Nephron progenitor cell (in vitro differentiated cells): ENCODE data around the gene CXCL17.

Experiments used
- DNase-seq: peaks from one replicate; pipeline ENCODE4 v3.0.0; 2021
- H3K27ac Mint-ChIP-seq: 2 replicates; pipeline ENCODE4 v1.8.0; 2021; ENCODE audit warnings: mild to moderate bottlenecking, moderate library complexity, mixed read lengths
- H3K27me3 Mint-ChIP-seq: 2 replicates; pipeline ENCODE4 v1.8.0; 2021; ENCODE audit warnings: mild to moderate bottlenecking, low read depth, mixed read lengths; ENCODE audit not compliant: poor library complexity
- H3K36me3 Mint-ChIP-seq: 2 replicates; pipeline ENCODE4 v1.8.0; 2021; ENCODE audit warnings: low read depth, mixed read lengths
- H3K4me1 Mint-ChIP-seq: 2 replicates; pipeline ENCODE4 v1.8.0; 2021; ENCODE audit warnings: mixed read lengths
- H3K4me3 Mint-ChIP-seq: 2 replicates; pipeline ENCODE4 v1.8.0; 2021; ENCODE audit warnings: mild to moderate bottlenecking, moderate library complexity, mixed read lengths
- H3K9me3 Mint-ChIP-seq: 2 replicates; pipeline ENCODE4 v1.8.0; 2021; ENCODE audit warnings: mild to moderate bottlenecking, moderate library complexity, mixed read lengths
- TF ChIP-seq, protein P1 (sequence below): fragments of 200-600 bp; sonication (generic); IDR thresholded peaks from 2 replicates; pipeline ENCODE4 v1.5.0; 2021; ENCODE audit warnings: antibody characterized with exemption

Gene CXCL17

DNA sequence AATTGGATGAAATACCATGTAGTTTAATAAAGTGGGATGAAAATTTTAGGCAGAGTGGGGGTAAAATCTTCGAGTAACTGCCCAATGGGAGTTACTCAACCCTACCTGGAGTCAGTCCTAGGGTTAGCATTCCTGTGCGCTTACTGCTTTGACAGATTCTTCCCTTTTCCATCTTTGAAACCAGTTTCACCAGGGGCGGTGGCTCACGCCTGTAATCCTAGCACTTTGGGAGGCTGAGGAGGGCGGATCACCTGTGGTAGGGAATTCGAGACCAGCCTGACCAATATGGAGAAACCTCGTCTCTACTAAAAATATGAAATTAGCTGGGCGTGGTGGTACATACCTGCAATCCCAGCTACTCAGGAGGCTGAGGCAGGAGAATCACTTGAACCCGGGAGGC, 37.0 kb upstream of the CXCL17 start:
- no peak overlapping the region for H3K27ac Mint-ChIP-seq
- no peak overlapping the region for H3K4me3 Mint-ChIP-seq
- no peaks in the 10 kb centered on the region for H3K9me3 Mint-ChIP-seq
- no peak for DNase-seq
- H3K4me1 Mint-ChIP-seq, result peaks cover 9% of the 10 kb centered on the region
- H3K27me3 Mint-ChIP-seq, result peaks cover 2% of the 10 kb centered on the region
- TF ChIP-seq, protein P1, sequence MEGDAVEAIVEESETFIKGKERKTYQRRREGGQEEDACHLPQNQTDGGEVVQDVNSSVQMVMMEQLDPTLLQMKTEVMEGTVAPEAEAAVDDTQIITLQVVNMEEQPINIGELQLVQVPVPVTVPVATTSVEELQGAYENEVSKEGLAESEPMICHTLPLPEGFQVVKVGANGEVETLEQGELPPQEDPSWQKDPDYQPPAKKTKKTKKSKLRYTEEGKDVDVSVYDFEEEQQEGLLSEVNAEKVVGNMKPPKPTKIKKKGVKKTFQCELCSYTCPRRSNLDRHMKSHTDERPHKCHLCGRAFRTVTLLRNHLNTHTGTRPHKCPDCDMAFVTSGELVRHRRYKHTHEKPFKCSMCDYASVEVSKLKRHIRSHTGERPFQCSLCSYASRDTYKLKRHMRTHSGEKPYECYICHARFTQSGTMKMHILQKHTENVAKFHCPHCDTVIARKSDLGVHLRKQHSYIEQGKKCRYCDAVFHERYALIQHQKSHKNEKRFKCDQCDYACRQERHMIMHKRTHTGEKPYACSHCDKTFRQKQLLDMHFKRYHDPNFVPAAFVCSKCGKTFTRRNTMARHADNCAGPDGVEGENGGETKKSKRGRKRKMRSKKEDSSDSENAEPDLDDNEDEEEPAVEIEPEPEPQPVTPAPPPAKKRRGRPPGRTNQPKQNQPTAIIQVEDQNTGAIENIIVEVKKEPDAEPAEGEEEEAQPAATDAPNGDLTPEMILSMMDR, result no peak
- H3K36me3 Mint-ChIP-seq, result peaks cover 4% of the 10 kb centered on the region

DNA sequence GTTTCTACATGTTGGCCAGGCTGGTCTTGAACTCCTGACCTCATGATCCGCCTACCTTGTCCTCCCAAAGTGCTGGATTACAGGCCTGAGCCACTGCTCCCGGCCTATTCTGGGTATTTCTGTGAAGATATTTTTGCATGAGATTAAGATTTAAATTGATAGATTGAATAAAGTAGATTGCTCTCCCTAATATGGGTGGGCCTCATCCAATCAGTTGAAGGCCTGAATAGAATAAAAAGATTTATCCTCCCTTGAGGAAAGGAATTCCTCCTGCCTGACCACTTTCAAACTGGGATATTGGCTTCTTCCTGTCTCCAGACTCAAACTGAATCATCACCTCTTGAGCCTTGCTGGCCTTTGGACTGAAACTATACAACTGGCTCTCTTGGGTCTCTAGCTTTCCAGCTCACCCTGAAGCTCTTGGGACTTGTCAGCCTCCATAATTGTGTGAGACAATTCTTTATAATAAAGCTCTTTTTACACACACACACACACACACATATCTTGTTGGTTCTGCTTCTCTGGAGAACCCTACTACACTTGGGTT, 36.1 kb upstream of the CXCL17 start:
- H3K4me1 Mint-ChIP-seq, result peaks cover 13% of the 10 kb centered on the region
- H3K27ac Mint-ChIP-seq, result no peak overlapping the region
- H3K36me3 Mint-ChIP-seq, result peaks cover 4% of the 10 kb centered on the region
- no peak overlapping the region for H3K4me3 Mint-ChIP-seq
- no peak for DNase-seq
- TF ChIP-seq, protein P1, result no peak
- peaks cover 6% of the 10 kb centered on the region for H3K27me3 Mint-ChIP-seq
- H3K9me3 Mint-ChIP-seq, result no peaks in the 10 kb centered on the region

DNA sequence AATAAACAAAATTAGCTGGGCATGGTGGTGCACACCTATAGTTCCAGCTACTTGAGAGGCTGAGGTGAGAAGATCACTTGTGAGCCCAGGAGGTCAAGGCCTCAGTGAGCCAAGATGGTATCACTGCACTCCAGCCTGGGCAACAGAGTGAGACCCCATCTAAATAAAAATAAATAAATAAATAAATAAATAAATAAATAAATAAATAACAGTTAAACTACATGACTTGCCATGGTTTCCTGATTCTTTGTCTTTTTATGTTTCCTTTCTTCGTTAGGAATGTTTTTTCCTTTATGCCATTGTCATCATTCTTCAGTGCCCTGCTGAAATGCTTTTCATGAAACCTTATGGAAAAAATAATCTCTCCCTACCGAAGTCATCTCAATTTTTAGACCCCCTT, 35.2 kb upstream of the CXCL17 start:
- no peak for DNase-seq
- TF ChIP-seq, protein P1, result no peak
- H3K4me1 Mint-ChIP-seq, result peaks cover 20% of the 10 kb centered on the region

DNA sequence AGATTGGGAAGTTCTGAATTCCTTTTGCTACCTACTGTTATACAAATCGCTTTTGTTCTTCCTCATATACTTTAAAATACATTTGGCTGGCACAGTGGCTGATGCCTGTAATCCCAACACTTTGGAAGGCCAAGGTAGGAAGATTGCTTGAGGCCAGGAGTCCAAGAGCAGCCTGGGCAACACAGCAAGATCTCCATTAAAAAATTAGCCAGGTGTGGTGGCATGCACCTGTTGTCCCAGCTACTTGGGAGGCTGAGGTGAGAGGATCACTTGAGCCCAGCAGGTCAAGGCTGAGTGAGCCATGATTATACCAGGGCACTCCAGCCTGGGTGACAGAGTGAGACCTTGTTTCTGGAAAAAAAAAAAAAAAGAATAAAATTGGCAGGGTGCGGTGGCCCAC, 34.4 kb upstream of the CXCL17 start:
- H3K4me3 Mint-ChIP-seq, result no peak overlapping the region
- H3K27me3 Mint-ChIP-seq, result peaks cover 18% of the 10 kb centered on the region
- H3K27ac Mint-ChIP-seq, result no peak overlapping the region
- peaks cover 28% of the 10 kb centered on the region for H3K4me1 Mint-ChIP-seq
- no peak for DNase-seq
- TF ChIP-seq, protein P1, result no peak
- no peaks in the 10 kb centered on the region for H3K9me3 Mint-ChIP-seq
- H3K36me3 Mint-ChIP-seq, result peaks cover 4% of the 10 kb centered on the region

More for the DNA sequence above, 35.2 kb upstream of the CXCL17 start:
- peaks cover 4% of the 10 kb centered on the region for H3K36me3 Mint-ChIP-seq
- no peak overlapping the region for H3K4me3 Mint-ChIP-seq
- H3K27ac Mint-ChIP-seq, result no peak overlapping the region
- peaks cover 14% of the 10 kb centered on the region for H3K27me3 Mint-ChIP-seq
- no peaks in the 10 kb centered on the region for H3K9me3 Mint-ChIP-seq

DNA sequence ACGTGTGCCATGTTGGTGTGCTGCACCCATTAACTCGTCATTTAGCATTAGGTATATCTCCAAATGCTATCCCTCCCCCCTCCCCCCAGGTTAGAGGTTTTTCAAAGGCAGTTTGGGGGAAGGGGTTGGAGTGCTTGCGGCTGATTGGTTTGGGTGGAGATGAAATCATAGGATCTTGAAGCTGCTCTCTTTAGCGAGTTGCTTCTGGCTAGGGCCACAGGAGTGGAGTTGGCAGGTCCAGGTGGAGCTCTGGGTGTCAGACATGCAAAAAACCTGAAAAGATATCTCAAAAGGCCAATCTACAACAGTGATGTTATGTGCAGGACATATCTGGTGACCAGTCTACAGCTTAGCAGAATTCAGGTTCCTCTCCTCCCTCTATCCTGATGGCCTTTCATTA, 32.6 kb upstream of the CXCL17 start:
- no peak for DNase-seq
- H3K36me3 Mint-ChIP-seq, result peaks cover 4% of the 10 kb centered on the region
- H3K4me3 Mint-ChIP-seq, result no peak overlapping the region
- no peak overlapping the region for H3K27ac Mint-ChIP-seq
- H3K27me3 Mint-ChIP-seq, result peaks cover 18% of the 10 kb centered on the region
- TF ChIP-seq, protein P1, result no peak
- H3K9me3 Mint-ChIP-seq, result no peaks in the 10 kb centered on the region
- H3K4me1 Mint-ChIP-seq, result peaks cover 23% of the 10 kb centered on the region

DNA sequence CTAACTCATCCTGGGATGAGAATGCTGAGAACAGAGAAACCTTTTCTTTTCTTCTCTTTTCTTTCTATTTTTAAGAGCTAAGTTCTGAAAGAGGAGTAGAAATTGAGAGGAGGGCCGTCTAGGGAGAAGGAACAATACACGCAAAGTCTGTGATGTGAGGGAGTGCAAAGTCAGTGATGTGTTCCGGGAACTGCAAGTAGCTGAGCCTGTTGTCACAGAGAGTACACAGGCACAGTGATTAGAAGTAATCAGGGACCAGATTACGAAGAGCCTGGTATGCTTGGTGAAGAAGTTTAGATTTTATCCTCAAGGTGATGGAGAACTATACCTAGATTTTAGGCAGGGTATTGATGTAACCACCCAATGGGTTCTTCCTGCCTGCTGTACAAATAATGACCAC, 32.0 kb upstream of the CXCL17 start:
- H3K36me3 Mint-ChIP-seq, result peaks cover 4% of the 10 kb centered on the region
- peaks cover 18% of the 10 kb centered on the region for H3K27me3 Mint-ChIP-seq
- no peak overlapping the region for H3K27ac Mint-ChIP-seq
- DNase-seq, result no peak
- H3K4me1 Mint-ChIP-seq, result peaks cover 25% of the 10 kb centered on the region
- H3K4me3 Mint-ChIP-seq, result no peak overlapping the region
- TF ChIP-seq, protein P1, result no peak
- H3K9me3 Mint-ChIP-seq, result no peaks in the 10 kb centered on the region
